Measurements from ENCODE around the gene SLC6A18.

DNA sequence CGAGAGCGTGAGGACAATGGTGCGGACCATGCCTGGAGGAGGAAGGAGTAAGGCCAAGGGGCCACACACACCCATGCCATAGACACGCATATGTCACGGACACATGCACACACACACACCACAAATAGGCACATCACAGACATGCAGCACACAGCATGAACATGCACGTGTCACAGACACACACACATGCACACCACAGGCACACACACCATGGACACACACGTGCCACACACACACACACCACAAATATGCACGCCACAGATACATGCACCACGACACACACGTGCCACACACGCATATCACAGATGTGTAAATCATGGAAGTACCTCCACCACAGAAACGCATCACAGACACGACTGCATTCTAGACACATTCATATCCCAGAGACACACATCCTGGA is 53.0 kb downstream of the SLC6A18 start:
- TF ChIP-seq GTF2F1 (IDR thresholded peaks at IDR 0.05; ENCODE audit: low read depth, low read length): no peak
- TF ChIP-seq ZNF212 (CRISPR knock-in tag; IDR thresholded peaks at IDR 0.05): no peak
- TF ChIP-seq ILF3 (IDR thresholded peaks at IDR 0.05; ENCODE audit: borderline replicate concordance): no peak
- TF ChIP-seq HDGF (IDR thresholded peaks at IDR 0.05): no peak
- TF ChIP-seq, protein P1, sequence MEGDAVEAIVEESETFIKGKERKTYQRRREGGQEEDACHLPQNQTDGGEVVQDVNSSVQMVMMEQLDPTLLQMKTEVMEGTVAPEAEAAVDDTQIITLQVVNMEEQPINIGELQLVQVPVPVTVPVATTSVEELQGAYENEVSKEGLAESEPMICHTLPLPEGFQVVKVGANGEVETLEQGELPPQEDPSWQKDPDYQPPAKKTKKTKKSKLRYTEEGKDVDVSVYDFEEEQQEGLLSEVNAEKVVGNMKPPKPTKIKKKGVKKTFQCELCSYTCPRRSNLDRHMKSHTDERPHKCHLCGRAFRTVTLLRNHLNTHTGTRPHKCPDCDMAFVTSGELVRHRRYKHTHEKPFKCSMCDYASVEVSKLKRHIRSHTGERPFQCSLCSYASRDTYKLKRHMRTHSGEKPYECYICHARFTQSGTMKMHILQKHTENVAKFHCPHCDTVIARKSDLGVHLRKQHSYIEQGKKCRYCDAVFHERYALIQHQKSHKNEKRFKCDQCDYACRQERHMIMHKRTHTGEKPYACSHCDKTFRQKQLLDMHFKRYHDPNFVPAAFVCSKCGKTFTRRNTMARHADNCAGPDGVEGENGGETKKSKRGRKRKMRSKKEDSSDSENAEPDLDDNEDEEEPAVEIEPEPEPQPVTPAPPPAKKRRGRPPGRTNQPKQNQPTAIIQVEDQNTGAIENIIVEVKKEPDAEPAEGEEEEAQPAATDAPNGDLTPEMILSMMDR (IDR thresholded peaks at IDR 0.05 in 2 of 3, conservative IDR thresholded peaks at IDR 0.05 in 1 of 3; ENCODE audit: insufficient read depth in 2 of 3, low read depth in 1 of 3, low read length in 3 of 3): no peak
- TF ChIP-seq TEAD4 (IDR thresholded peaks at IDR 0.05; ENCODE audit: low read length): no peak
- no peak for TF ChIP-seq TEAD4 (CRISPR knock-in tag; IDR thresholded peaks at IDR 0.05; ENCODE audit: borderline replicate concordance)
- no peak for TF ChIP-seq NR2F6 (CRISPR knock-in tag; IDR thresholded peaks at IDR 0.05)
- no peak for TF ChIP-seq CREB3L1 (IDR thresholded peaks at IDR 0.05; ENCODE audit: borderline replicate concordance, low read depth)

Data from K562 (cell line).